ENCODE measurements around the gene NCOA7.
"Not testable (repeated sequence)": the region's sequence is repeated elsewhere in the genome, so short reads cannot be mapped to it uniquely, and the experiment has no call there.

NCOA7 gene

DNA sequence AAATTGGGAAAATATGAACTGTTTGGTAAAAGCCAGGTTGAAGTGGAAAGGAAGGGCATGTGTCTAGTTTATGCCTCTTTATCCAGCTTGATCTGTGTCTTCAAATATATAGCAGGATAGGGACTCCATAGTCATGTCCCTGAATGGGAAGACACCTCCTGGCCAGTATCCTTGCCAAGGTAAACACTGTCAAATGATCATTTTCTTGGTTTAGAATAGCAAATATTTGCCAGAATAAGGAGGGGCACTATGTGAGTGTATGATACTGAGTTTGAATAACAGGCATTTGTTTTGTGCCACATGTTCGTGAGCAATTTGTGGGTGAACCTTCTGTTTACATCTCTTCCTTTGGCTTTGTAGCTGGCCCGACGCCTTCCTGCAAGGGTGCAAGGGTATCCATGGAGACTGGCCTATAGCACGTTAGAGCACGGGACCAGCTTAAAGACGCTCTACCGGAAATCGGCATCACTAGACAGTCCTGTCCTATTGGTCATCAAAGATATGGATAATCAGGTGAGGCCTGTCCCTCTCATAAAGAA, 131.6 kb downstream of the NCOA7 start:
- DNase-seq (ENCODE audit: low spot score), result no peak

DNA sequence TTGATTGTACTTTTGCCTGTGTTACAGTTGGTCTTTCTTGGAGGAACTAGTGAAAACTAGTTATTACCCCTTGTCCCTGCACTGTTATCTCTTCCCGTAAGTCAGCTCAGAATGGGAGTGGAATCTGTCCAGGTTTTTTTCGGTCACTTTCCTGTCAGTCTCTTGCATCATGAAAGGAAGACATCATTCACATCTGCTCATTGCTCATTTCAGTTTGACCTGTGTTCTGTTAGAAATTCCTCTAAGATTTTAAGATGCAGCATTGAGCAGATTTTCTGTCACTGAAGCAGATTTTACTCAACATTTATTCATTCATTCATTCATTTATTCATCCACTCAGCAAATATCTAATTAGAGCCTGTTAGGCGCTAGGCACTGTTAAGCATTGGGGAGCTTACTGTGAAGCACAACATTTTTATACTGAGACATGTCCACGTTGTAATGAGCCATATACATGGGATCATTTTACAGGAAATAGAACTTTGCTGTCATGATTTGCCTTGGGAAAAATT, 132.7 kb downstream of the NCOA7 start:
- no peak for DNase-seq (ENCODE audit: low spot score)

DNA sequence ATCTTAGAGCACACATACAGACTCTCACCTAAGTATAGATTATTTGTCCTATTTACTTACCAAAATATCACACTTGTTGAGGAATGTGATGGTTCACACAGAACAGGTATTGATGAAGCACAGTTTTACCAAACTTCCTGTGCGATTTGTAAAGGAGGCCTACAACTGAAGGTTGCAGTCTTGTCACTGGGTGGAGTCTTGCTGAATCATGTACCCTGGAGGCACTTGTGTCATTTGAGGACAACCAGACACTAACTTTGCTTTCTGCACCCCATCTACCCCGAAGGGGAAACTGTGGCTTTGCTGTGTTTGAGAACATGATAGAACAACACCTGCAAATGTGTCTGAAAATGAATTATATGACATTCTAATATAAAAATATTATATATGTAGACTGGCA, 133.4 kb downstream of the NCOA7 start:
- no peak for DNase-seq (ENCODE audit: low spot score)

DNA sequence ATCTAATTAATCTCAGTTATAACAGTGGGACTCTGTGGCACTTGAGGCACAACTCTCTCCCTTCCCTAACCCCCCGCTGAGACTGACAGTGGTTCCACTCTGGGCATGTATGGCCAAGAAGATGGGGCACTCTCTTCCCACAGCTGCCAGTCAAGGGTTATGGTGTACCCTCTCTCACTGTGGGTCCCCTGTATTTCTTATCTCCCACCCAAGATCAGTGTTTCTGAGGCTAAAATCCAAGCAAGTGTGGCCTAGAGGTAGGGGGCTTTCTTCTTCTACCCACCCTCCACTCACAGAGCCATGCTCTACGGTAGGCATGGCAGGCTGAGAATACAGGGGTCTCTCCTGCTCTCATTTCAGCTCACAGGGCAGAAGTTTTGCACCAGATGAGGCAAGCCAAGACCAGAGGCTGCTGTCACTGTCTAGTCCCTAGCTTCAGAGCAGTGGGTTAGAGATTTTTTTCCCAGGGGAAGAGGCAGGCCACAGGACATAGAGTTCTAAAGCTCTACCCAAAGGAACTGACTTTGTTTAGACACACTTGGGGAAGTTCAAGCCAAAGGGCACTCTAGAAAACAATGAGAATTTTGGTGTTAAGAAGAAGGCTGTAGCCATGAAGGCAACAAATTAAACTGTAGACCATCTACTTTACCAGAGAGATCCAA, 134.1 kb downstream of the NCOA7 start:
- DNase-seq (ENCODE audit: low spot score), result no peak

DNA sequence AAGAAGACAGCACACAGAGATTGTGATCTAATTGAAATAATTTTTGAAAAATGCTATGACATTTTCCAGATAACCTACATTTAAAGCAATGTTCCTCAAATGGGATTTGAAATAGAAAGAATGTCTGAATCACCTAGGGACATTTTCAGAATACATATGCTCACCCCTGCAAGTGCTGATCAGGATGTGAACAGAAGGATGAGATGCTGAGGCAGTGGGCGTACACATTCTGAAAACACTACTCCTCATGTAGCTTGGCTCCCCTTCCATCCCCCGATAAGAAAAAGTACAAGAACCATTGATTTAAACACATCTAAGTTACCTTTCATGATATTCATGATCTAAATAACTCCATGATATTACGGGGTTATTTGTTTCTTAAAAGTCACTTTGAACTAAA, 136.0 kb downstream of the NCOA7 start:
- no peak for DNase-seq (ENCODE audit: low spot score)

DNA sequence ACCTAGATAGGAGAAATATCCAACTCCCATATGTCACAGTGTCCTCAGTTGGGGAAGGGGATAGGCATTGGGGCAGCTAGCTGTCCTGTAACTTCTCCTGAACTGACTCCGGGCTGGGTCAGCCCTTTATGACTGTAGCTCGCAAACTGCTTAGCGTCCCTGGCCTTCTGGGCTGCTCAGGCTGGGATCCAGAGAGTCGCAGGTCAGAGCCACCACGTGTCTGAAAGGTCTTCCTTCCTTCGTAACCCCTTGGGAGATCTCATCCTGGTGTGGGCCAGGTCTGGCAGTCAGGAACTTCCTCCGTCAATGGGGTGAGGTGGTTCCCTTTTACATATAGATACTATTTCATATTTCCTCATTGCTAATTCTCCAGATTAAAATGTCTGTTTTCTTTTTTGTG, 137.0 kb downstream of the NCOA7 start:
- DNase-seq (ENCODE audit: low spot score), result no peak

DNA sequence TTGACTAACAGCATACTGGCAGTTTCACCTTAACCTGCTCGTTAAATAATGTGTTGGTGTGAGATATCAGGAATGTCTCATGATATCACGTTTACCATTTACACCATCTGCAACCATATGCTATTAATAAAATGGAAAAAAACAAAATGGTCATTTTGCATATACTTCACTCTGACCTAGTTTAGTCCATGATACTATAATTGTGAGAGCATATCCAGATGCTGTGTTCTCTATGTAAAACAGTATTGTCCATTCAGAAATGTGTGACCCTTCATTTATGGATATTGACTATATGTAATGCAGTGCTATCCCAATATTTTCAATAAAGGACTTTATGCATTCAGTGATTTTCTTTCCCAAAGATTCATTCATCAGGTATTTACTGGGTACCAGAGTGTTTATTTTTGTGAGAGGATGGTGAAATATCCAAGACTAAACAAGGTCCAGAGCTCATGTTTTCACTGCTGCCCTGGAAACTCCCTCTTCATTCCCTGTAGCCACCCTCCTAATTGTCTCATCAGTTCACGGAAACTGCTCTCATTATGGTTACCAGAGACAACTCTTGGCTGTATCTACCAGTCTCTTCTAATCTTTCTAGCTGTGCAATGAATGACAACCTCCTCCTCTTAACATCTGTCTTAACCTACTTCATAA, 140.1 kb downstream of the NCOA7 start:
- no peak for DNase-seq (ENCODE audit: low spot score)

DNA sequence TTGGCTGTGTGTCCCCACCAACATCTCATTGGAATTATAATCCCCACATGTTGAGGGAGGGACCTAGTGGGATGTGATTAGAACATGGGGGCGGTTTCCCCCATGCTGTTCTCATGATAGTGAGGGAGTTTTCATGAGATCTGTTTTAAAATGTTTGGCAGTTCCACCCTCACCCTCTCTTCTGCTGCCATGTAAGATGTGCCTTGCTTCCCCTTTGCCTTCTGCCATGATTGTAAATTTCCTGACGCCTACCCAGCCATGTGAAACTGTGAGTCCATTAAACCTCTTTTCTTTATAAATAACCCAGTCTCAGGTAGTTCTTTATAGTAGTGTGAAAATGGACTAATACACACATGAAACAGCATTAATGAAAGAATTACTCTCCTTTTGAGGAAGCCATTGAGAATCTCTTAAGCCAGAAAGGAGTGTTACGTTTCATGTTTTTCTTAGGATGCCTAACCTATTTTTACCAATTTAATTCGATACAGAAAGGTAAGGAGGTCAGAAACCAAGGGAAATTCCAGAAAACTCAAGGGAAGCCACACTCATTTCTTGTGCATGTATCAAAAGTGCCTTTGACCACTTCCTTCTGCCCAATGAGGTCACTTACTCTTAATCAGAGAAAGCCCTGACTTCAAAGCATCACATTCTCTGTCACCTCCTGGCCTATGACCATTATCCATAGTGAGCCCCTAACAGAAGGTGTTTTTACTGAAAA, 141.1 kb downstream of the NCOA7 start:
- DNase-seq (ENCODE audit: low spot score), result no peak

DNA sequence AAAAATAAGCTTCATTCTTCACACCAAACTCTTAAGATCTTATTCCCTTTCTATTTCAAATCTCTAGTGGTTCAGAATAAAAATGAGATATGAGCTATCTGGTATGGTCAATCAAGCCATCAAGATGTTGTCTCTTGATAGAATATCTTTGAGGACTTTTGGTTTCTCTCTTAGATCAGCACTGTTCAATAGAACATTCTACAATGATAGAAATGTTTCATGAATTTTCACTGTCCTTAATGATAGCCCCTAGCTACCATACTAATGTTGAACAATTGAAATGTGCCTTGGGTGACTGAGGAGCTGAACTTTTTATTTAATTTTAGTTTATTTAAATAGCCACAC, 141.7 kb downstream of the NCOA7 start:
- no peak for DNase-seq (ENCODE audit: low spot score)

DNA sequence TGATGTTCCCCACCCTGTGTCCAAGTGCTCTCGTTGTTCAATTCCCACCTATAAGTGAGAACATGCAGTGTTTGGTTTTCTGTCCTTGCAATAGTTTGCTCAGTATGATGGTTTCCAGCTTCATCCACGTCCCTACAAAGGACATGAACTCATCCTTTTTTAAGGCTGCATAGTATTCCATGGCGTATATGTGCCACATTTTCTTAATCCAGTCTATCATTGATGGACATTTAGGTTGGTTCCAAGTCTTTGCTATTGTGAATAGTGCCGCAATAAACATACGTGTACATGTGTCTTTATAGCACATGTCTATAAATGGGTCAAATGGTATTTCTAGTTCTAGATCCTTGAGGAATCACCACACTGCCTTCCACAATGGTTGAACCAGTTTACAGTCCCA, 144.8 kb downstream of the NCOA7 start:
- not testable (repeated sequence) for DNase-seq (ENCODE audit: low spot score)

DNA sequence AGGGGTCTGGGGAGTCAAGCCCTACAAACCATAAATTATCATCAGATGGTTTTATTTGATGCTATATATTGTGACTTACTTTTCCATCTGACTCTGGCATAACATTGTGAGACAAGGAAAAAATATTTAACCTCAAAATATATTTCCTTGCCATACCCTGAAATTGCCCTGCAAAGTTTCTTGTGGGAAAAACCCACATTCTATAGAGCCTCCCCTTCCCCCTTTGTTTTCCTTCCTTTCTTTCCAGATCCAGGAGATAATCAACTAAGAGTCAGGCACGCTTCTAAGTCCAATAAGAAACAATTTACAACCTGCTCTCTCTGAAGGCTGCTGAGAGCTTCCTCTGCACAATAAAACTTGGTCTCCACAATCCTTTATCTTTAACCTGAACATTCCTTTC, 148.3 kb downstream of the NCOA7 start:
- no peak for DNase-seq (ENCODE audit: low spot score)

DNA sequence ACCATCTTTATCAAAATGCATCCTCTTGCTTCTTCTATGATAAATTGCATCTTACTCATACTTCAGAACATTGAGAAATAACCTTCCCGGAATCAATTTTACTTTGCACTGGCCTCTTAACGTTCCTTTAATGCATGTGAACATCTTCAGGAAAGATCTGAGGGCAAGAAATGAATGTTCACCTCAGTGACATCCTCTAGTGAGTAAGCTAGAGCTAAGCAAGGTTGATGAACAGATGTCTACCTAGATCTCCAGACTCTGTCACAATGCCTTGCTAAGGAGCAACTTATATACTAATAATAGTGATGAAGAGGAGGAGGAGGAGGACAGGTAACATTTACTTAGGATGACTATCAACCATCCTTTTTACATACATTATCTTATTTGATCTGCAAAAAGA, 149.0 kb downstream of the NCOA7 start:
- no peak for DNase-seq (ENCODE audit: low spot score)

DNA sequence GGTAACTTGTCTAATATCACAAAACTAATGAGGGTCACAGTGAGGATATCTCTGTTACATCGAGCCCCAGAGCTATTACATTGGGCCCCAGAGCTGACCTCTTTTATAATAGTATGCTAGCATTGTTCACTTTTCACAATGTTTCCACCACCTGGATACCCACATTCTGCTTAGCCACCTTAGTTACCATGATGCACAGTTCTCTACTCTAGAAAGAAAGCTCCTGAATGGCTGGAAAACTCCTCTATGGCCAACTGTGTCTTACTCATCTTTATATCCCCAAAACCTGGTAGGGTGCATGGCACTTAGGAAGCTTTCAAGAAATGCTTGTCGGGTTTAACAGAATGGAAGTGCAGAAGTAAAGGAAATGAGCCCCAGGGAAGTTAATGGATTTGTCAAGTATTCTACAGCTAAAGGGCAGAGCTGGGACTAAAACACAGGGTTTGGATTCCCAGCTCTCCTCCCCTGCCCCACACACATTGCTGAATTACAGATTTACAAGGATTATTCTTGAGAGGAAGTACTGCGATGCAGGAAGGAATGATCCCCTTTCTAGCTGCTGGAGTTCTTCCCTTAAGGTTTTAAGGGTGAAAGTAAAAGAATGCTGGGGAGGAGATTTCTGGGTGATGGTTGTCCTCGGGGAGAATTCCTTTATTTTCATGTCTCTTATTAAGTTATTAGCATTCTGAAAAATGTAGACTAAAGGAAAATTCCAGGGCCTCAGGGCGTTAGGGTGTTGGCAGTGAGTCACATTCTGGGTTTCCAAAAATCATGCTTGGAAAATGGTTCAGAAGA, 149.7 kb downstream of the NCOA7 start:
- DNase-seq (ENCODE audit: low spot score), result no peak

DNA sequence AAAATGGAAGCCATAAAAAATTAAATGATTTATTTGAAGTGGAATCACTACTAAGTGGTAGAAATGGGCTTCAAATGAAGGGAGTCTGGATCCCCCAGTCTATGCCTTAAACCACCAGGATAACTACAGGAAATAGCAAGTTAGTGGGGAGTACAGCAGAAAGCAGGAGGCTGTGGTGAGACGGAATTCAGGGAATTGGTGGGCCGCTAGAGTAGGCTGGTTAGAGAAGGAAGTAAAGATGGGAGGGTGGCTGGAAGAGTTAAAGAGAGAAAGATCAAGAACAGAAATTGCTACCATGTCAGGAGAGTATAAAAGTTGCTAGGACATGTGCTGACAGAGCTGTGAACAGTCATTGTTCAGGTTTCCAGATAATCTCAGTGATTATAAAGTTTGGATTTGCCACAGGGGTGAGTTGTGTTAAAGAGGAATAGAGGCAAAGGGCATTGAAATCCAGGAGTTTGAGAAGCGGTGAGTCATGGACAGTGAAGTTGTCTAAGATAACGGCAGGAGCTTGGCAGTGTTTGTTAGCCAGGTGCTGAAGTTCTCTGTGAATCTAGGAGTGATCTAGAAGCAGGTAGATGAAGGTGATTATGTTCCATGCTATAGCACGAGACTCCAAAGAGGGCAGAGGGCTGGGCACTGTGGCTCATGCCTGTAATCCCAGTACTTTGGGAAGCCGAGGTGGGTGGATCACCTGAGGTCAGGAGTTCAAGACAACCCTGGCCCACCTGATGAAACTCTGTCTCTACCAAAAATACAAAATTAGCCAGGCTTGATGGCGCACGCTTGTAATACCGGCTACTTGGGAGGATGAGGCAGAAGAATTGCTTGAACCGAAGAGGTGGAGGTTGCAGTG, 152.1 kb downstream of the NCOA7 start:
- DNase-seq (ENCODE audit: low spot score), result no peak

DNA sequence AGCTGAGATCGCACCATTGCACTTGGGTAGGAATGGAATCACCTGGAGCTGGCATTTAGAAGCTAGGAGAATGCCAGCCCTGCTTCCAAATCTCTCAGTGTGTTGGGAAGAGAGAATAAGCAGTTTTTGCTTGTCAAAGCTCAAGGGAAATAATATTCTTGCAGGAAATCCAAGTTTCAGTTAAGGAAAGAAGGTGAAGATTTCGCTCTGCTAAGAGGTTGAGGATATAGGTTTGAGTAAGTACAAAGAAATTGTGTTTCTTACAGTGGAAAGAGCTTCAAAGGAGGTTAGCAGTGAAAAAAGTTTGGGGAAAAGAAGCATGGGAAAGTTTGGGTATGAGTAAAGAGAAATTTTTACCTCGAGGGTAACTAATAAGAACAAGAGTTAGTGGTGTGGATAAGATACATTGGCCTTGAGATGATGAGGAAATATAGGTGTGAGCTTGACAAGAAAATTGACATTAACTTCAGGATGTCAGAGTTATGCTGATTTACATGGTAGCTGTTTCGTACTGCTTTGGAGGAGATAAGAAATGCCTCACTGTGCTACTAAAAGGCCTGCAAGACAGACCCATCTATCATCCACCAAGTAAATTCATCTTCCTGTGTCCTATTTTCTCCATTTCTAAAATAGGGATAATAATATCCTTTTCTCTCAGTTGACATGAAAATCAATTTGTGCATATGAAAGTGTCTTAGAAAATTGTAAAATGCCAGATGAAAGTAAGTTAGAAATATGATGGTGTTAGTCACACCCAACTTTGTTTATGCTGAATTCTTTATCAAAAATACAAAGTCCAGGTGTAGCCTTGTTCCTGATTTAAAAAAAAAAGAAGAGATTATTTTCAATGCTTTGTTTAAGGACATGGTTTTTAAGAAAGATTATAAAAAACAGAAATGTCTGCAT, 153.0 kb downstream of the NCOA7 start:
- DNase-seq (ENCODE audit: low spot score), result no peak

DNA sequence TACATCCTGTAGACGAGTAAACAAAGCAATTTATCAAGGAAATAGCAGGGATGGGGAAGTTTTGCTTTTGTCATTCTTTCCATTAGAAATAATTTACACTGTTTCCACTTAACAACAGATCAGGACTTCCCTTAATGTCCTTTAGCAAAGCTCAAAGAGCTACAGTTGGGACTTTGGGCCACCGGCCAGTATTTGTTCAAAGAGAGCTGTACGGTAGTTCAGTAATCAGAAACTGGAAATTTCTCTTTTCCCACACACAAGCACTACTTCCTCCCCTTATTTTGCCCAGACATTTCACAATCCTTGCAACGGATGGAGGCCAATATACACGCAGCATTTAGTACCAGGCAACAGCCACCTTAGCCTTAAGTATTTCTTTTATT, 153.7 kb downstream of the NCOA7 start:
- DNase-seq (ENCODE audit: low spot score), result no peak

DNA sequence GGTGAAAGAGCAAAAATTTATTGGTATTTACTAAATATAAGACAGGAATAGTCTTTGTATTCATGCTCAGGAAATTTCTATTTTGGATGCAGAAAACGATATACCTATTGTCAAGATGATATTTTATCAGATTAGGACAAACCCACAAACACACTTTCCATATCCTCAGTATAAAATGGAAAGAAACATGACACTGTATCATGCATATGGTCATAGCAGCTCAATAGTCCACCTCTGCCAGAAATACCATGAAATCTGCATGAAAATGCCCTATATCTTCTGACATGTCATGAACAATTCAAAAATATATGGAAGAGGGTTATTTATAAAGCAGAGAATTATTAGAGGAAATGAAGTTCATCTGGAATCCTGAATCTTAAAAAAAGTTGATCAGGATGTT, 154.1 kb downstream of the NCOA7 start:
- DNase-seq (ENCODE audit: low spot score), result no peak

DNA sequence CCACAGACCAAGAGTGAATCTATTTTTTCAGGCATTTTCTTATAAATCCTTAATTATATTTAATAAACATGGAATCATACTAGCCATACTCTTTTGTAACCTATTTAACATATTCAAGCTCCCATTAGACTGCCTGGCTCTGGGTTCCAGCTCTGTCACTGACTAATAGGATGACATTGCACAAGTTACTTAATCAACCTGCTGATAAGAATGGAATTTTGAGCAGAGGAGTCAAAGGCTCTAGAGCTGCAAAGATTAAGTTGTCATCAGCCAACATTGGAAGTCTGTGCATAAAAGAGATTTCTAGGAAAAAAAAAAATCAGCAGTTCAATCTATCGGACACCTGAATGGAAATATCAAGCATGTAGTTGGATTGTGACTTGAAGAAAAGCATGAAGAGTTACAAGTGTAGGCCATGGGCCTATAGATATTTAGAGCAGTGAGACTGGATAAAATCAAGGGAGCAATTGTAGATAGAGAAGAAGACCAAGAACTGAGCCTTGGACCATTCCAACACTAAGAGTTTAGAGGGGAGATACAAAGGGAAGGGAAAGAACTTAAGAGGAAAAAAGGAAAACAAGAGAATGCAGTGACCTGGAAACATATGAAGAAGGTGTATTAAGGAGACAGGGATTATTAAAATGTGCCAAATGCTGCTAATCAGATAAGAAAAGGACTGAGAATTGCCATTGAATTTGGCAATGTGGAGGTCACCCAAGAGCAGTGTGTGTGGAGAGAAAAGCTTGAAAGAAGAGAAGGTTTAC, 154.8 kb downstream of the NCOA7 start:
- DNase-seq (ENCODE audit: low spot score), result no peak

DNA sequence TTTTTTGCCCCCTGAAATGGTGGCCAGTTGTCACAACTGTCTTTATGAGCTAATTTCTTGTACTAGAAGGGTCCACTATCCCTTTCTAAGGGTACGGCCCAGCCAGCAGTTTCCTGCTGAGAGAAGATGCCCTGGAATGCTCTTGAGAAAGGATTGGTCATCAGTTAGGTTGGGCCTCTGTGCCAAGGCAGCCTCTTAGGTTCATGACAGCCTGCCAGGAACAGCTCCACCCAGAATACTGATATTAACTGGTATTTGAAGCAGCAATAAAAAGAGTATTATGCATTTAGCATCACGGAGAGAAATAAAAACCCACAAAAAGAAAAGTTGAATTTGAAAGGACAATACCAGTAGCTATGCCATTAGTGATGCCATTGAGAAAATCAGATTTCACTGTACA, 156.9 kb downstream of the NCOA7 start:
- no peak for DNase-seq (ENCODE audit: low spot score)

DNA sequence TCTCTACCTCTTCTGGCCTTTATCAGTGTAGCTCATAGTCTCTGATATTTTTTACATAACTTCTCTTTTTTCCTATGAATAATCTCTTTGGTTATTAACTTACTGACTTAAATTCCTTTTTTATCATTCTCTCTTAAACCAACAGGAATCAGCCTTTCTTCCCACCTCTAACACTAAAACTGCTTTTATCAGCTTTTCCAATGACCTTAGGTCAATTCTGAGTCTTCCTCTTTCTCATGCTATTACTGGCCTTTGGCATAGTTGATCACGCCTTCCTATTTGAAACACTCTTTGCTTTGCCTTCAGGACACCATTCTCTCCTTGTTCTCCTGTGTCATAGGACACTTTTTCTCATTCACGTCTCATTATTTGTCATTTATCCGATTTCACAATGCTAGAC, 157.7 kb downstream of the NCOA7 start:
- no peak for DNase-seq (ENCODE audit: low spot score)

Data from CD4-positive, alpha-beta T cell treated with Interleukin-15 for 4 hours (primary cell).